Common myeloid progenitor, CD34-positive (primary cell): ENCODE results near the gene FRMD3.

Source experiments
- CTCF ChIA-PET: fragments of 350-600 bp; sonication (Branson Sonifier 250); formaldehyde crosslinking; loops from one replicate; lab custom pipeline; 2021; ENCODE audit warnings: antibody characterized with exemption; lab: Charles Lee
- POLR2A ChIA-PET: fragments of 350-600 bp; sonication (Branson Sonifier 250); formaldehyde crosslinking; loops from one replicate; lab custom pipeline; 2021; ENCODE audit warnings: antibody characterized with exemption; lab: Charles Lee
- DNase-seq, 3 donors: peaks; one replicate each; pipeline versions ENCODE4 v3.0.0 to v3.0.0-alpha.2; 2013
- H3K27ac ChIP-seq, 2 experiments: 1 replicate in 1 of 2; 2 replicates in 1 of 2; pipeline ENCODE4 v1.7.0; 2013; ENCODE audit warnings: inconsistent platforms in 2 of 2, low read length in 2 of 2, mild to moderate bottlenecking in 2 of 2, low read depth in 1 of 2, moderate library complexity in 1 of 2; ENCODE audit not compliant: severe bottlenecking in 2 of 2, insufficient read depth in 1 of 2, poor library complexity in 1 of 2
- H3K27me3 ChIP-seq, 5 experiments: replicated peaks in 2 of 5; 1 replicate in 3 of 5; 2 replicates in 2 of 5; pipeline versions ENCODE4 v1.6.1 to v1.7.0; 2013; ENCODE audit warnings: low read length in 4 of 5, mild to moderate bottlenecking in 2 of 5, moderate library complexity in 2 of 5, inconsistent platforms in 1 of 5; ENCODE audit not compliant: insufficient read depth in 5 of 5, control insufficient read depth in 4 of 5
- H3K36me3 ChIP-seq, 4 experiments: 1 replicate in 2 of 4; 2 replicates in 2 of 4; pipeline versions ENCODE4 v1.6.1 to v1.7.0; 2013; ENCODE audit warnings: low read length in 3 of 4, control low read depth in 1 of 4, mild to moderate bottlenecking in 1 of 4; ENCODE audit not compliant: control insufficient read depth in 4 of 4, insufficient read depth in 4 of 4
- H3K4me1 ChIP-seq, 4 experiments: 1 replicate in 3 of 4; 2 replicates in 1 of 4; pipeline versions ENCODE4 v1.6.1 to v1.7.1; 2013; ENCODE audit warnings: low read length in 3 of 4, mild to moderate bottlenecking in 3 of 4, control low read depth in 1 of 4, inconsistent platforms in 1 of 4, moderate library complexity in 1 of 4; ENCODE audit not compliant: control insufficient read depth in 4 of 4, insufficient read depth in 4 of 4; ENCODE audit errors: control extremely low read depth in 1 of 4
- H3K4me3 ChIP-seq, 7 experiments: 1 replicate in 4 of 7; 2 replicates in 3 of 7; pipeline versions ENCODE4 v1.5.1 to v1.7.0; 2013; ENCODE audit warnings: mild to moderate bottlenecking in 7 of 7, low read length in 6 of 7, moderate library complexity in 6 of 7, inconsistent platforms in 2 of 7, low read depth in 2 of 7, control low read depth in 1 of 7; ENCODE audit not compliant: insufficient read depth in 4 of 7, control insufficient read depth in 1 of 7; ENCODE audit errors: extremely low read depth in 1 of 7
- H3K9me3 ChIP-seq, 5 experiments: 1 replicate in 4 of 5; 2 replicates in 1 of 5; pipeline versions ENCODE4 v1.6.1 to v1.7.1; 2013; ENCODE audit warnings: low read length in 4 of 5, mild to moderate bottlenecking in 2 of 5, inconsistent platforms in 1 of 5, low read depth in 1 of 5, moderate library complexity in 1 of 5; ENCODE audit not compliant: control insufficient read depth in 4 of 5, insufficient read depth in 2 of 5; ENCODE audit errors: control extremely low read depth in 1 of 5
- WGBS: methylation state at CpG from one replicate; pipeline ENCODE4 v1.1.5; 2013; ENCODE audit not compliant: insufficient coverage; 5-methylcytosine and 5-hydroxymethylcytosine counted together

FRMD3 gene

GRCh38 chr9:83472764-83473163, 65.4 kb downstream of the FRMD3 start:
- H3K4me1 ChIP-seq: peaks cover 0 to 15% (median 0%) of the 10 kb centered on the region in 4 experiments
- H3K27me3 ChIP-seq: no peaks in the 10 kb centered on the region
- DNase-seq: peak in 2 of 3 donors; percentile 20 to 41
- H3K36me3 ChIP-seq: no peaks in the 10 kb centered on the region
- peaks cover 0 to 2% (median 1%) of the 10 kb centered on the region in 5 experiments for H3K9me3 ChIP-seq
- WGBS: 11% methylated on average over 3 of the region's 5 CpGs
- H3K27ac ChIP-seq: peak overlapping the region in 1 of 2 experiments; percentile 62
- POLR2A ChIA-PET: no interaction called here
- peak overlapping the region in 2 of 7 experiments; percentile 64 to 66 for H3K4me3 ChIP-seq
- CTCF ChIA-PET: no interaction called here

GRCh38 chr9:83472221-83472665, 66.0 kb downstream of the FRMD3 start:
- no peak for DNase-seq
- Histone ChIP-seq H3K27ac (no peak overlapping the region), H3K4me3 (no peak overlapping the region), H3K27me3 (no peaks in the 10 kb centered on the region), H3K9me3 (peaks cover 0 to 1% (median 0%) of the 10 kb centered on the region in 5 experiments), H3K36me3 (no peaks in the 10 kb centered on the region), H3K4me1 (peaks cover 0 to 15% (median 0%) of the 10 kb centered on the region in 4 experiments)
- WGBS: 100% methylated on average over 2 of the region's 4 CpGs
- ChIA-PET POLR2A (no interaction called here), CTCF (no interaction called here)

GRCh38 chr9:83471241-83471640, 67.0 kb downstream of the FRMD3 start:
- whole genome bisulfite sequencing: 100% methylated on average over 2 of the region's 4 CpGs
- CTCF ChIA-PET: no interaction called here
- DNase-seq: peak in 1 of 3 donors; percentile 13

GRCh38 chr9:83469722-83470121, 68.5 kb downstream of the FRMD3 start:
- no peaks in the 10 kb centered on the region for H3K36me3 ChIP-seq
- H3K27me3 ChIP-seq: no peaks in the 10 kb centered on the region
- no peak overlapping the region for H3K27ac ChIP-seq
- H3K9me3 ChIP-seq: no peaks in the 10 kb centered on the region
- no peak for DNase-seq
- 96% methylated on average over 5 of the region's 7 CpGs for WGBS
- CTCF ChIA-PET: interaction anchor here (0.8 kb wide), 1 partner anchor 126 kb away, joined by 3 read pairs; no protein-coding TSS in a partner anchor
- peaks cover 0 to 15% (median 0%) of the 10 kb centered on the region in 4 experiments for H3K4me1 ChIP-seq
- POLR2A ChIA-PET: interaction anchor here (0.6 kb wide), 1 partner anchor 41 kb away, joined by 4 read pairs; no protein-coding TSS in a partner anchor
- H3K4me3 ChIP-seq: no peak overlapping the region

More at GRCh38 chr9:83471241-83471640, 67.0 kb downstream of the FRMD3 start:
- H3K4me1 ChIP-seq: peaks cover 0 to 15% (median 0%) of the 10 kb centered on the region in 4 experiments
- H3K36me3 ChIP-seq: no peaks in the 10 kb centered on the region
- POLR2A ChIA-PET: no interaction called here
- no peak overlapping the region for H3K27ac ChIP-seq
- no peak overlapping the region for H3K4me3 ChIP-seq
- H3K27me3 ChIP-seq: no peaks in the 10 kb centered on the region
- peaks cover 0 to 1% (median 0%) of the 10 kb centered on the region in 5 experiments for H3K9me3 ChIP-seq

GRCh38 chr9:83468821-83469220, 69.4 kb downstream of the FRMD3 start:
- WGBS: no CpG with 5 or more reads among the region's 3 CpGs
- DNase-seq: no peak
- ChIA-PET CTCF (no interaction called here), POLR2A (no interaction called here)
- H3K4me3 ChIP-seq: no peak overlapping the region
- H3K36me3 ChIP-seq: no peaks in the 10 kb centered on the region
- no peaks in the 10 kb centered on the region for H3K27me3 ChIP-seq
- no peaks in the 10 kb centered on the region for H3K9me3 ChIP-seq
- H3K4me1 ChIP-seq: peaks cover 0 to 15% (median 0%) of the 10 kb centered on the region in 4 experiments
- H3K27ac ChIP-seq: no peak overlapping the region

GRCh38 chr9:83466877-83467276, 71.3 kb downstream of the FRMD3 start:
- POLR2A ChIA-PET: no interaction called here
- CTCF ChIA-PET: no interaction called here
- H3K36me3 ChIP-seq: no peaks in the 10 kb centered on the region
- H3K27ac ChIP-seq: no peak overlapping the region
- H3K4me1 ChIP-seq: no peaks in the 10 kb centered on the region
- H3K27me3 ChIP-seq: no peaks in the 10 kb centered on the region
- H3K9me3 ChIP-seq: no peaks in the 10 kb centered on the region
- no peak overlapping the region for H3K4me3 ChIP-seq
- no peak for DNase-seq
- 95% methylated on average over 2 of the region's 2 CpGs for WGBS

- ChIA-PET CTCF (no interaction called here), POLR2A (no interaction called here)
- Histone ChIP-seq H3K27me3 (no peaks in the 10 kb centered on the region), H3K36me3 (no peaks in the 10 kb centered on the region), H3K9me3 (peaks cover 0 to under 1% (median 0%) of the 10 kb centered on the region in 5 experiments), H3K4me3 (no peak overlapping the region), H3K4me1 (no peaks in the 10 kb centered on the region), H3K27ac (no peak overlapping the region)
- 97% methylated on average over 4 of the region's 6 CpGs for WGBS
- no peak for DNase-seq
Observed at GRCh38 chr9:83466351-83466750, 71.8 kb downstream of the FRMD3 start.
